Stimulated activated CD4-positive, alpha-beta T cell treated with anti-CD3 and anti-CD28 coated beads, Interleukin-2, amount 100 ng/mL, for 4 hours (primary cell): ENCODE data around the gene NRCAM.

ENCODE experiments used
- DNase-seq: peaks from one replicate; pipeline ENCODE4 v3.0.0-alpha.2; 2020; ENCODE audit warnings: low read depth

Gene NRCAM

DNA sequence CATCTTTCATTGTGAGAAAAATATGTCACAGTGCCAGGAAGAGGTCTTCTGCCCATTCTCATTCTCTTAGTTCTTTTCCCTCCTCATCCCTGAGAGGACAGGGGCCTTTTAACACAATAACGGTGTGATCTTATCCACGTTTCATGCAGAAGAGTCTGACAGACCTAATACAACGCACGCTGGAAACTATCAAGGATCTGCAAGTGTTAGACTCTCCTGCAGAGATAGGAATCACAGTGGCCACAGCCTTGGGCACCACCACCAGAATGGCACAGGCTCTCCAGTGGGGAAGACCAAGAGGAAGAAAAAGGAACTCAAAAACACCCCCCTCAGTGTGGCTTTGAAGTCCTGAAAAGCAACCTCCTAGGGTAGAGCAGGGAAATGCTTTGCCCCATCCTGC is 253.5 kb downstream of the NRCAM start:
- no peak for DNase-seq

GRCh38 chr7:108201766-108202165 is 254.5 kb downstream of the NRCAM start:
- no peak for DNase-seq

DNA sequence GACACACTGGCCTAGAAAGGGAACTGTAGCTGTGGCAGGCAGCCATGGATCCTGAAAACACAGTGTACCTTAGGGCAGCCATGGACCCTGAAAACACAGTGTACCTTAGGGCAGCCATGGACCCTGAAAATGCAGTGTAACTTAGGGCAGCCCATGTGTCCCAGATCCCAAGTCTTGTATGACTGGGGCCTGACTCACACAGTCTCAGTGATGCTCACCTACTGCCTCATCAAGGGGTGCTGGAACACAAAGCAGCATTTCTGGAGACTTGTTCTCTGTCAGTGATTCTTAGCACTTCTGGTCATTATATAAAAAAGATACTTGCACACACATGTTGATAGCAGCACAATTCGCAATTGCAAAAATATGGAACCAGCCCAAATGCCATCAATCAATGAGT is 255.9 kb downstream of the NRCAM start:
- DNase-seq = no peak

DNA sequence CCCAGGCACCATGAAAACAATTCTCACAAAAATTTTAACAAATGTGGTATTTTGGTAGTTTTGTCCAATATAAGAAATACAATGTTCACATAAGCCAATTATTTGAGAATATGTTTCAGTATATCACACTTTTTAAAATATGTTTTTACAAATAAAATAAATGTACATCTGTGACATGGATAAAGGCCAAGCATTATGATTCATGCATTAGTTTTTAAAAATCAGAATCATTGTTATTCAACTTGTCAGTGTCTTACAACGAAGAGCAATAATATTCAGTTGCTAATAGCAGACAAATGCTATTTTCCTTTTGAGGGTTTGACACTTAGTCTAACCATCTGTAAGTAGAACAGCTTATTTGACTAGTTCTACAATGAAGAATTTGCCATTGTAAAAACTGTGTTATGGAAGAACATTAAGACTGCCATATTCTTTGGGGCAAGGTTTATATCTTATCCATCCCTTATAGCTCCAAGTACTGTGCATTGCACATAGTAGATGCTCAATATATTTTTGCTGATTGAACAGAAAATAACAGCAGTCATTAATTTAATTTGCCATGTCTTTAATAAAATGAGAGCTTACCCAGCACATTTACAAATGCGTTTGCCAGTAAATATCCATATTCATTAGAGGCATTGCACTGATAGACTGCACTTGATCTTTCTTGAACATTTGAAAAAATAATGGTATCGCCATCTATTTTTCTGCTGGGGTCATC is 258.7 kb downstream of the NRCAM start:
- no peak for DNase-seq

- DNase-seq = no peak
Measured at GRCh38 chr7:108196004-108196403, 260.2 kb downstream of the NRCAM start.

DNA sequence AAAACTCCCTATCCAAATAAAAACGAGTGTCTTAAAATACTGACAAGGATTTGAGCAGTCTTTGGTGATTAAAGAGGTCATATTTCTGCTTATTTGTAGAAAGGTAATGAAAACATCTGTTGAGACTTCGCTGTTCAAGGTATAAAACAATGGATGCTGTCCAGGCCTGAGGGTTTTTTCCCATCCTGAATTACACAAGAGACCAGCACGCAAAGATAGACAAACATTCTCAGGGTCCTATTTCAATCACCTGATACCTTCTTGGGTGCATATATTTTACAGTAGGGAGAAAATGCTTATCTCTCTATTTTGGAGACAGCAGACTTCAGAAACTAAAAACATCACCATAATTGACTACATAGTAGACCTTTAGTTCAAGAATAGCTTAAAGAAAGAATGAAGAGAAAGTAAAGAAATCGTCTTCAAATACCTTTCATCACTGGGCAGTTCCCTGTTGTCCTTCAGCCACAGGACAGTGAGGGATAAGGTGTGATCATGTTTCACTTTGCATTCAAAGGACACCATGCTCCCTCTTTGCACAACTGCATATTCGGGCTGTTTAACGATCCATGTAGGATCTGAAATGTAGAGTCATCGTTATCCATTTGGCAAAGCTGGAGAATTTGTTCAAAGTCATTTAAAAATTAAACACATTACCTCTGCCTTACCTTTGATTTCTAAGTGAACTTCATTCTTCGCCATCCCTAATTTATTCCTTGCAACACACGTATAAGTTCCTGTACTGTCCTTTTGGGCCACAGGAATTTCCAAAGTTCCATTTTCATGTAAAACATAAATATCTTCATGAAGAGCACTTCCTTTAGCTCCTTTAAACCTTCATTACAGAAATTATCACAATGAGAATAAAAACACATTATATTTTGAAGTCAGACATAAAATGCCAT is 262.4 kb downstream of the NRCAM start:
- no peak for DNase-seq

DNA sequence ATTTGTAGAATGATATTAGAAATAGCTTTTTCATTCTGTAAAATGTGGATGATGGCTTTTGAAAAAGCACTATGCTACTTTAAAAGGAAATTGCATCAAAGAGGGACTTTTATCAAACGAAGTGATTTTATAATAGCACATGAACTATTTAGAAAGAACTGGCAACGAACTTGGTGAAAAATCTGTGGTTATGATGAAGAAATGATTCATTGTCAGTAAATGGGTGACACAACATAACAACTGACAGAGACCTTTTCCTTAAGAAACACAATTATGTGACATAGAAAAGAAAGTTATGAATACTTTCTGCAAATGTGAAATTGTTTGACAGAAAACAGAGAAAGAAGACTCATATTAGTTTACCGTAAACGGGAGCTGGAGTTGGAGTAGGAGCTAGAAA is 265.3 kb downstream of the NRCAM start:
- no peak for DNase-seq

DNA sequence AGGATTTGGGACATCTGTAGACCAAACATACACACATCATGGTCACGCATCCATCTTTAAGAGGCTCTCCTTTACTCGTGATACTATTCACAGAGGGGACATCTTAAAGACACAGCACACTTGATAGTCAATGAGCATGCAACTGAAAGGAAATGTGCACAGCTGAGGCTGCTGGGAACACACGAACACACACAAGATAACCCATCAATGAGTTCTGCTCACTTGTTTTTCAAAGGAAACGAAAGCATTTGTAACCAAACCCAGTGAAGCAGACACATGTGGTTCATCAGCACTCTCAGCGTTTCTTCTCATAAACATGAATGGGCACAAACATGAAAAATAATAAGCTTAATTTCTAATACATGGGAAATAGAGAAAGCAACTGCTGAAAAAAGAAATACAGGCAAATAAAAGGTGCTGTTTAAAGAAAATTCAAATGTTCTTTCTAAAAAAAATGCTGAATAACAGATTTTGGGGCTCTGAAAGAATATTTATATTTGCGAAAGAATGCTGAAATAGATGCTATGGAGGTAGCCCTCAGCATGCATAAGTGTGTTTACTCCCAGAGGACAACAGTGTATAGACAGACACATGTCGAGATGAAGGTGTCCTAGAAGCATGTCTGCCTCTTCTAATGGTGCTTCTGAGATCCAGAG is 266.4 kb downstream of the NRCAM start:
- no peak for DNase-seq

GRCh38 chr7:108188724-108189123 is 267.5 kb downstream of the NRCAM start:
- DNase-seq = no peak

DNA sequence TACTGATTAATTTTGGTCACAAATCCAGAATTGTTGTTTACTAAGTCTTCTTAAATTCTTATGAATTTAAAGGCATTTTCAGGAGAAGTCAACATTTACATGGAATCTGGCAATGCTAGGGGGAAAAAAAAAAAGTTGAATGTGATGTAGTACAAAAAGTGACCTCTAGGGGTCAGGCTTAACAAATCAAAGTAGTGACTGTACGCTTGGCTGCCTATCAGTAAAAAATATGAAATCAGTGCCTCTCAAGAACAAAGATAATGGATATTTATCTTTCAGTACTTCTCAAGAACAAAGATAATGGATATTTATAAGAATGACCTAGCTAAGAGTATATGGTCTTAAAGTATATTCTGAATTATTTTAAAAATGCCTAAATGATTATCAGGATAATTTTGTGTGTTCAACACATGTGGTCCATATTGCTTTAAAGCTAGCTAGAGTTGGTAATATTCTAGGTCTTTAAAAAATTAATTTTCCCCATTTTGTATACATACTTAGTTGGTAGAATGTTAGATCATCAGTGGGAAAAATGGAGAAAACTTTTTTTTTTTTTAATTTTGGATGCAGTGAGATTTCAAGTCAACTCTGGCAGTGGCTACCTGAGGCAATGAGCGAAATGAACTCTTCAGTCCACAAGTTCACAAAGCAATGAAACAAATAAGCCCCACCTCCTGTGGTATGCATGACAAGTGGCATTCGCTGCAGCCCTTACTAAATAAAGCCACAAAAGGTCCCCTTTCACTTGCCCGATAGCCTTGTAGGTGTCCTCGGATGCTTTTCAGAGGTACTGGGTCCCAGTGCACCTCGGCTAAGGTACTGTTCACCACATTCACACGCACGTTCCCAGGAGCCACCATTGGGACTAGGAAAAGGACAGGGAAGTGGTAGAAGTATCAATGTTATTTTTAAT is 274.9 kb downstream of the NRCAM start:
- no peak for DNase-seq

DNA sequence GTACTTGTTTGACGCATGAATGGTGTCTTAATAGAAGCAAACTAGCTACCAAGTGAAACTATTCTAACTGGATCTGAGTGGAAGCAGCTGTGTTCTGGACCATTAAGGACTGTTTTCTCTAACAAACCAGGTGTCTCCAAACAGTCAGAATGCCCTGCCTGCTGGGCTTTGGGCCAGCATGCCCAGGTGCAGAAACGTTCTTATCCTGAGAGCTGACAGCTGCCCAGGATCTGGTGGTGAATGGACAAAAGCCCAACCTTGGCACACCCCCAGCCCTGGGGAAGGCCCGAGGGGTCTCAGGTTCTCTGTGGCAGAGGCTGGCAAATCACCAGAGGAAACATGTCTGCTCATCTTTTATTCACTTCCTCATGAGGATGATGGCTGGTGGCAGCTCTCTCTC is 277.8 kb downstream of the NRCAM start:
- DNase-seq = no peak

DNA sequence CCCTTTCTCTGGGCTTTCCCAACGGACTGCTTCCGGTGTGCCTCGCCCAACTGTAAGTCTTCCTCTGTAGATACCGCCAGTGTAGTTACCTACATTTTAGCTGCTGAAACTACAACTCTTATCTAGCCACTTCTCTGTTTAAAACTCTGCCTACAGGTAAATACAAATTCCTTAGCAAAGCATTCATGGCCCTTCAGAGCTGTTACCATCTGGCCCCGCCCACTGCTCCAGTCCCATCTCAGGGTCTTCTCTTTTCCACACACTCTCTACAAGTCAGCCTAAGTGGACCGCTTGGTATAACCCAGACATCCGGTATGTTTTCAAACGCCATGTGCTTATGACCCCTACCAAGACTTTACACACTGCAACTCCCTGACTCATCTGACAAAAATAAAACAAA is 285.1 kb downstream of the NRCAM start:
- DNase-seq = no peak

GRCh38 chr7:108170251-108170650 is 286.0 kb downstream of the NRCAM start:
- no peak for DNase-seq

- DNase-seq = no peak
Measured at GRCh38 chr7:108167460-108167859, 288.8 kb downstream of the NRCAM start.

- no peak for DNase-seq
Measured at GRCh38 chr7:108166687-108167086, 289.5 kb downstream of the NRCAM start.

DNA sequence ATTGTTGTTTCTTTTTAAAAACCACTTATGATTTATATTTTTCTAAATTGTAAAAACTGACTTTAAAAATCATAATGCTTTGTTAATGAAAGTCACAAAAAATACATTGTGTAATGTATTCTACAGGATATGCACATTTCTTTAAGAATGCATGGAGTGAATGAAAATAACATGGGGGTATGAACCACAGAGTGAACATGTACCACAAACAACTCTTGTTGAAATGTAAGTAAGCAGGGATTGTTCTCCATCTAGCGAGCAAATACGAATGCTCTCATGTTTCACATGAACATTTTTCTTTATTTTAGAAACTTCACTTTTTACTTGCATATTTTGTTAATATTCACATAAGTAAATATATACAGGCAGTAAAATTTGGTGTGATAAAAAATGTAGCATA is 290.5 kb downstream of the NRCAM start:
- DNase-seq = no peak

DNA sequence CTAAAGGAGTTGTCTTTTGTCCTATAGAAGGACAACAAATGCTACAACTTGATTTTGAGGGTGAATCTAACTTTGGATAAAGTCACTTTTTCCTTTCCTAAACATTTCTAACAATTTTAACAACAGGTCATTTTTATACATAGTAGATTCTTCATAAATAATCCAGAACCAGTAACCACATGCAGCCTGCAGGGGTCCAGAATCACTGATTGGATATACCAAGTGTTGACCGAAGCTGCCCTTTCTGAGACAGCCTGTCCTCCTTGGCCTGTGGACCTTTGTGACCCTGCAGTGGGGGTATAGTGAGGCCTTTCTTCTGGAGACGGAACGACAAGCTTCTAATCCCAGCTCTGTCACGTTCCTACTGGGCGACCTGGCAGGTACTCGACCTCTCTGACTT is 291.3 kb downstream of the NRCAM start:
- DNase-seq = no peak

GRCh38 chr7:108164342-108164741 is 291.9 kb downstream of the NRCAM start:
- no peak for DNase-seq

GRCh38 chr7:108158776-108159175 is 297.5 kb downstream of the NRCAM start:
- DNase-seq = no peak

DNA sequence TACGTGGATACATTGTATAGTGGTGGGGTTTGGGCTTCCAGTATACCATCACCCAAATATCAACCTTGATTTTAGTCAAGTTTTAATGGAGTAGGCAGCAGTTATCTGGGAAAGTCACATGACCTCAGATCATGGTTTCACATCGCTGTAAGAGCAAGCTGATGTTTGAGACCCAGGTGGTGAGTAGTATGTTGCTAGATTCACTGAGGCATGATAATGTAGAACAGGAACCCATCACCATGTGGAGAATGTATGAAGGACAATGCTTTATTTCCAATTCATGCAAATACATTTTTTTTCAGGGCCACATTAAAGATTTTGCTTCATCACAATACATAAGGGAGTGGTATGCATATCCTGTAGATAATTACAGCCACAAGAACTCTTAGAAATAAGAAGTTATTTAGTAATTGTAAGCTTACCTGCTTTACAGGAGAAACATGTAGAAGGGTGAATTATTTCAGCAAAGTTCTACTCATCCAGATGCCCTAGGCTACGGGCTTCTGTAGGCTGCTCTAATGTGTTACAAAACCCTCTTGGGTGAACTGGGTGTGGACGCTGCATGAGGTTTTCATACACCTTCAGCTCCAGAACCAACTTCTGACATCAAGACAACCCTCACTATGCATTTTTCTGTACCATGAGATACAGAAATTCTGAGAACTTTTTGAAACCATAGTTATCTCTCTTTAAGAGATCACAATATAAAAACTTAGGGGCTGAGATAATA is 298.5 kb downstream of the NRCAM start:
- no peak for DNase-seq
